HFF-Myc (cell line): ENCODE measurements around the gene NAT10.
A peak's percentile ranks its signal among the peaks of the same experiment; 100 is the strongest.
"Not testable (repeated sequence)": the region's sequence is repeated elsewhere in the genome, so short reads cannot be mapped to it uniquely, and the experiment has no call there.

Experiments used
- DNase-seq: peaks from one replicate; pipeline ENCODE4 v3.0.0-alpha.2; 2011; ENCODE audit warnings: low read depth; ENCODE audit errors: extremely low read depth
- H3K4me3 ChIP-seq: replicated peaks from 2 replicates; pipeline ENCODE4 v1.5.1; 2011; ENCODE audit warnings: low read depth, mild to moderate bottlenecking, control low read depth, low read length
- TF ChIP-seq, protein P1 (sequence below): IDR thresholded peaks from 2 replicates; pipeline ENCODE4 v1.5.1; 2012; ENCODE audit warnings: mild to moderate bottlenecking, low read depth, low read length, control low read depth; ENCODE audit errors: missing control alignments

The NAT10 gene

DNA sequence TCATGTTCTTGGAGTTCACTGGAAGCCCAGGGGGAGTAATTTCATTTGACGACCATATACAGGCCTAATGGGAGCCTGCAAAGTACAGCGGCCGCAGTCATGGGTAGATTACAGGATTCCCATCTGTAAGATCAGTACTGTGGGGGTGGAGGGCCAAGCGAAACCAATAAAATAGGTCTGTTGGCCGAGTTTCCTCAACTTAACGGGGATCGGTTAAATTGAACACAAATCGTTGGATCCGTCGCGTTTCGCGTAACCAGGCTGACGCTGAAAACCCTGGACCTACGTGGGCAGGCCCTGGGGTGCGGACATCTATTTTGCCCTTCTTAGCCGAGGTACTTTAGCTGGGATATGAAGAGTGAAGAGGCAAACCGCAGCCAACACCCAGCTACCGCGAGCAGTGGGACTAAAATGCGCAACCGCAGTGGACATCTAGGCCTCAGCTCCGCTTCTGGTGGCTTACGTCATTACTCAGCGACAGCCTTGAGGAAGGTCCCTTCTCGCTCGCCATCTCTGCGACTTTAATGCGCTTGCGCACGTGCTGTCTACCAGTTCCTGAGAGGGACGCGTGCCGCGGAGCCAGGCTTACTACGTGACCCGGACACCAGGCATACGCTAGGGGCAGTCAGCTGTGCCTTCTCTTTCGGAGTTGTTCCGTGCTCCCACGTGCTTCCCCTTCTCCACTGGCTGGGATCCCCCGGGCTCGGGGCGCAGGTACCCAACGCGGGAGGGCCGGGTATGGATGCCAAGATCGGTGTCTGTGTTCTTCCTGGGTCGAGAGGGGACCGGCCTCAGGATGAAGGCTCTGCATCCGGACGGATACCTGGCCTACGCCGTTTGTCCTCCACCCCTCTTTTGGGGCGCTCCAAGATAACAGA lies at the start of gene NAT10:
TSS of gene NAT10 (plus strand) at position 551 of the 878 bp plus-strand sequence. CDS start 2,597 bp downstream, outside the sequence.
- peak; percentile 99 for DNase-seq

DNA sequence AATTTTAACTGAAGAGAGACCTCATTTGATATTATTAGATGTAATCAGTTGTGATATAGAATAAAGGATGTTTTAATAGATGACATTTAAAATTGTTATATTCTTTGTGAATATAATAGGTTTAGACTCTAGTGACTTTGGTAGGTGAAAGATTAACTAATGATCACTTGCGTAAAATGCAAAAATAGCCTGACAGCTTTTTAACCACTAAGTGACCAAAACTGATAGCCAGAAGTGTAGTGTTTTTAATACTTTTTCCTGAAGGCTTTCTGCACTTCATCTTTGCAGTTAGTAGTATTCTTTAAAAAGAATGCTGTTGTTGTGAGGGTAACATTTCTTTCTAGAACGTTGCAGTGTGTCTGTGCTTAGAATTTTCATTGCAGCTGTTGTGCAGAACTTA lies 48.8 kb upstream of the NAT10 start:
- no peak overlapping the region for H3K4me3 ChIP-seq
- TF ChIP-seq, protein P1, sequence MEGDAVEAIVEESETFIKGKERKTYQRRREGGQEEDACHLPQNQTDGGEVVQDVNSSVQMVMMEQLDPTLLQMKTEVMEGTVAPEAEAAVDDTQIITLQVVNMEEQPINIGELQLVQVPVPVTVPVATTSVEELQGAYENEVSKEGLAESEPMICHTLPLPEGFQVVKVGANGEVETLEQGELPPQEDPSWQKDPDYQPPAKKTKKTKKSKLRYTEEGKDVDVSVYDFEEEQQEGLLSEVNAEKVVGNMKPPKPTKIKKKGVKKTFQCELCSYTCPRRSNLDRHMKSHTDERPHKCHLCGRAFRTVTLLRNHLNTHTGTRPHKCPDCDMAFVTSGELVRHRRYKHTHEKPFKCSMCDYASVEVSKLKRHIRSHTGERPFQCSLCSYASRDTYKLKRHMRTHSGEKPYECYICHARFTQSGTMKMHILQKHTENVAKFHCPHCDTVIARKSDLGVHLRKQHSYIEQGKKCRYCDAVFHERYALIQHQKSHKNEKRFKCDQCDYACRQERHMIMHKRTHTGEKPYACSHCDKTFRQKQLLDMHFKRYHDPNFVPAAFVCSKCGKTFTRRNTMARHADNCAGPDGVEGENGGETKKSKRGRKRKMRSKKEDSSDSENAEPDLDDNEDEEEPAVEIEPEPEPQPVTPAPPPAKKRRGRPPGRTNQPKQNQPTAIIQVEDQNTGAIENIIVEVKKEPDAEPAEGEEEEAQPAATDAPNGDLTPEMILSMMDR: no peak
- no peak for DNase-seq

More for the DNA sequence above, at the start of gene NAT10:
- TF ChIP-seq, protein P1: no peak
- H3K4me3 ChIP-seq: peak within 1 kb of the TSS; percentile 73

DNA sequence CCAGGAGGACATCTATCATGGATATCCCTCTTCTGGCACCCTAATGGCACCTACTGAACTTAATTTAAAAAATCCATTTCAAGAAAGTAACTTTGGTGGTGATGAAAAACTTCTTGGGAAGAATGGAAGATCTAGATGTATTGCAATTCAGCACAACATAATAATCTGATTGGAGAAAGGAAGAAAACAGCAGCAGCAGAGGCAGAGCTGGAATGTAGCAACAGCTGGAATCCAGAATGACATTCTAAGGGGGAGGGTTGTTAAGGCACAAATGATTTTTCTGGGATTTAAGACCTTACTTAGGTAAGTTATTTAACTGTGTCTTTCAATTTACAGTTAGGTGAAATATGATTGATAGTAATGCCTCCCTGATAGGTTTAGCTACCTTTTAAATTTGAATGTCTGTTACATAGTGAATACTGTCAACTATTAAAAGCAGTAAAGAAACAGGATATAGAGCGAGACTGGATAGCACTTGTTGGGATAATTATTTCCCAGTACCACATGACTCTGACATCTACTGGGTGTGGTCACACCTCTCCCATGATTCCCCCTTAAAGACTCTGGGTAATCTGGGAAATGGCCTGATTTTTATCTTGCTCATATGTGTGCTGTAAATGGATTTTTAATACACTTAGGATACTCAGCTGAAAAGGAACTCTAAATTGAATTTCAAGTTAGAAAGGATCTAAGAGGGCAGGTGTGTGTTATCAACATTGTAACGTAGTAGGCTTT lies 42.2 kb upstream of the NAT10 start:
- H3K4me3 ChIP-seq: no peak overlapping the region
- no peak for DNase-seq
- TF ChIP-seq, protein P1: no peak

DNA sequence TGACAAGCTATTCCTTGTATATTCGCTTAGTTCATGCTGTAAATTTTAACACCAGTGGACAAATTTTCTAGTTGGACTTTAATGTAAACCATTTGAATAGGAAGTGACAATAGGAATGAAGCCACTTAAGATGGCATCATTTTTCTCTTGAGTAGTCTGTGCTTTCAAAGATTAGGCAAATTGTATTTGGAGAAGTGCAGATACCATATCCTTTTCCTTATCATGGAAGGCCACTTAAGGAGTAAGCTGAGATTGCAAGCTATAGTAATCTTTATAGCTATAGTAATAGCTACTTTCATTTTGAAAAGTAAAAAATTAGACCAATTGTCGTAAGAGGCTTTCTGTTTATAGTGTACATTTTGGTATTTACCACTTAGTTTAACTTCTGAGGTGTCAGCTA lies 41.1 kb upstream of the NAT10 start:
- DNase-seq: no peak
- H3K4me3 ChIP-seq: no peak overlapping the region
- TF ChIP-seq, protein P1: no peak

DNA sequence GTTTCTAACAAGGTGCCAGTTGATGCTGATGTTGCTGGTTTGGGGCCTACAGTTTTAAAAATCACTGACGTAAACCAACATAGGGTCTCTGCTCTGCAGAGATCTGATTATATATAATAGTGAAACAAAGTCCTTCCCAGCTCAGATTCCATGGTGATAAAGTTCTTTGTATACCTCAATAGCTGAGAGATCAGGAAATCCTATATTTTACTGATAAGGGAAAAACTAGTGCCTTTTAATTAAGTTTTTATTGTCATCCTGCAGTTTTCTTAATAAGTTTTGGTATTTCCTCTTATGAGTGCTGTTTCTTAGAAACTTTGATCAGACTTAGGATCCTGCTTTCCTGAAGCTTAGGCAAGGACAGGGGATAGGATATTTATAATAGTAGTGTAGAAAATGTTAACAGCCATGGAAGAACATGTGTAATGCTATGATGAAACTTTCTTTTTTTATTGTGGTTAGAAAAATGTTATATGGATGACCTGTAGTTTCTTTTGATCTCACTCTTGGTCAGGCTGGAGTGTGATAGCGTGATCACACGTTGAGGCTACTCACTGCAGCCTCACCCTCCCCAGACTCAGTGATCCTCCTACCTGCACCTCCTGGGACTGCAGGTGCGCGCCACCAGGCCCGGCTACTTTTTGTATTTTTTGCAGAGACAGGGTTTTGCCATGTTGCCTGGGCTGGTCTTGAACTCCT lies 39.8 kb upstream of the NAT10 start:
- H3K4me3 ChIP-seq: no peak overlapping the region
- DNase-seq: no peak
- TF ChIP-seq, protein P1: no peak

DNA sequence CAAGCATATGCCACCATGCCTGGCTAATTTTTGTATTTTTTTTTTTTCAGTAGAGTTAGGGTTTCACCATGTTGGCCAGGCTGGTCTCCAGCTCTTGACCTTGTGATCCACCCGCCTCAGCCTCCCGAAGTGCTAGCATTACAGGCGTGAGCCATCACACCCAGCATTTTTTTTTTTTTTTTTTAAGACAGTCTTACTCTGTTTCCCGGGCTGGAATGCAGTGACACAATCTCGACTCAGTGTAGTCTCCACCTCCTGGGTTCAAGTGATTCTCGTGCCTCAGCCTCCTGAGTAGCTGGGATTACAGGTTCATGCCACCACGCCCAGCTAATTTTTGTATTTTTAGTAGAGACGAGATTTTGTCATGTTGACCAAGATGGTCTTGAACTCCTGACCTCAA lies 38.7 kb upstream of the NAT10 start:
- H3K4me3 ChIP-seq, DNase-seq: not testable (repeated sequence)
